Peyer's patch (tissue), 4 donors: ENCODE data around the gene C10orf105.

Experiments used
- CTCF ChIP-seq, 6 experiments: fragments of 450-650 bp in 4 of 6; fragments of 200-600 bp in 2 of 6; sonication (generic) in 1 of 6; IDR thresholded peaks; one replicate each; pipeline ENCODE4 v1.5.1; 2017 to 2019; ENCODE audit warnings: antibody characterized with exemption in 6 of 6, mild to moderate bottlenecking in 3 of 6, moderate library complexity in 1 of 6
- POLR2A ChIP-seq, 2 donors: fragments of 450-650 bp; IDR thresholded peaks; one replicate each; pipeline ENCODE4 v1.5.1; 2017; ENCODE audit warnings: antibody characterized with exemption in 2 of 2, mild to moderate bottlenecking in 2 of 2, moderate library complexity in 2 of 2

- no peak for TF ChIP-seq POLR2A (IDR thresholded peaks at IDR 0.05)
- no peak for TF ChIP-seq CTCF (IDR thresholded peaks at IDR 0.05)
Observed at GRCh38 chr10:71714592-71714991, 5.0 kb downstream of the C10orf105 start.
